ENCODE results near the gene CYFIP1.

Gene CYFIP1

GRCh38 chr15:22925875-22926274 is 54.3 kb downstream of the CYFIP1 start:
- H3K27me3 ChIP-seq (ENCODE audit: control insufficient read depth, insufficient read depth, low read length) = no peaks in the 10 kb centered on the region
- no peak overlapping the region for H3K4me3 ChIP-seq (ENCODE audit: low read length)
- no peaks in the 10 kb centered on the region for H3K4me1 ChIP-seq (ENCODE audit: control insufficient read depth, low read depth, low read length)
- H3K27ac ChIP-seq (ENCODE audit: low read length) = no peak overlapping the region
- peaks cover 2% of the 10 kb centered on the region for H3K36me3 ChIP-seq (ENCODE audit: control insufficient read depth, low read depth, low read length)
- no peaks in the 10 kb centered on the region for H3K9me3 ChIP-seq (ENCODE audit: control insufficient read depth, low read depth, low read length)
- H3K9ac ChIP-seq (ENCODE audit: low read length) = no peak overlapping the region

- H3K9ac ChIP-seq (ENCODE audit: low read length) = no peak overlapping the region
- H3K4me3 ChIP-seq (ENCODE audit: low read length) = no peak overlapping the region
- no peaks in the 10 kb centered on the region for H3K4me1 ChIP-seq (ENCODE audit: control insufficient read depth, low read depth, low read length)
- H3K27ac ChIP-seq (ENCODE audit: low read length) = no peak overlapping the region
- H3K9me3 ChIP-seq (ENCODE audit: control insufficient read depth, low read depth, low read length) = no peaks in the 10 kb centered on the region
- peaks cover 4% of the 10 kb centered on the region for H3K36me3 ChIP-seq (ENCODE audit: control insufficient read depth, low read depth, low read length)
- H3K27me3 ChIP-seq (ENCODE audit: control insufficient read depth, insufficient read depth, low read length) = no peaks in the 10 kb centered on the region
Measured at GRCh38 chr15:22922003-22922402, 58.2 kb downstream of the CYFIP1 start.

GRCh38 chr15:22919171-22919570 is 61.0 kb downstream of the CYFIP1 start:
- Histone ChIP-seq H3K9ac (ENCODE audit: low read length) (no peak overlapping the region), H3K4me3 (ENCODE audit: low read length) (no peak overlapping the region), H3K27me3 (ENCODE audit: control insufficient read depth, insufficient read depth, low read length) (no peaks in the 10 kb centered on the region), H3K4me1 (ENCODE audit: control insufficient read depth, low read depth, low read length) (no peaks in the 10 kb centered on the region), H3K9me3 (ENCODE audit: control insufficient read depth, low read depth, low read length) (no peaks in the 10 kb centered on the region), H3K27ac (ENCODE audit: low read length) (no peak overlapping the region), H3K36me3 (ENCODE audit: control insufficient read depth, low read depth, low read length) (peaks cover 4% of the 10 kb centered on the region)

GRCh38 chr15:22918596-22919140 is 61.5 kb downstream of the CYFIP1 start:
- Histone ChIP-seq H3K36me3 (ENCODE audit: control insufficient read depth, low read depth, low read length) (peaks cover 4% of the 10 kb centered on the region), H3K4me1 (ENCODE audit: control insufficient read depth, low read depth, low read length) (no peaks in the 10 kb centered on the region), H3K27me3 (ENCODE audit: control insufficient read depth, insufficient read depth, low read length) (no peaks in the 10 kb centered on the region), H3K4me3 (ENCODE audit: low read length) (no peak overlapping the region), H3K27ac (ENCODE audit: low read length) (no peak overlapping the region), H3K9me3 (ENCODE audit: control insufficient read depth, low read depth, low read length) (no peaks in the 10 kb centered on the region), H3K9ac (ENCODE audit: low read length) (no peak overlapping the region)

GRCh38 chr15:22918056-22918455 is 62.1 kb downstream of the CYFIP1 start:
- H3K36me3 ChIP-seq (ENCODE audit: control insufficient read depth, low read depth, low read length) = peaks cover 4% of the 10 kb centered on the region
- no peak overlapping the region for H3K9ac ChIP-seq (ENCODE audit: low read length)
- H3K27me3 ChIP-seq (ENCODE audit: control insufficient read depth, insufficient read depth, low read length) = no peaks in the 10 kb centered on the region
- H3K4me1 ChIP-seq (ENCODE audit: control insufficient read depth, low read depth, low read length) = no peaks in the 10 kb centered on the region
- no peak overlapping the region for H3K27ac ChIP-seq (ENCODE audit: low read length)
- H3K4me3 ChIP-seq (ENCODE audit: low read length) = no peak overlapping the region
- no peaks in the 10 kb centered on the region for H3K9me3 ChIP-seq (ENCODE audit: control insufficient read depth, low read depth, low read length)

- Histone ChIP-seq H3K36me3 (ENCODE audit: control insufficient read depth, low read depth, low read length) (peaks cover 5% of the 10 kb centered on the region), H3K4me3 (ENCODE audit: low read length) (no peak overlapping the region), H3K27ac (ENCODE audit: low read length) (no peak overlapping the region), H3K9ac (ENCODE audit: low read length) (no peak overlapping the region), H3K27me3 (ENCODE audit: control insufficient read depth, insufficient read depth, low read length) (no peaks in the 10 kb centered on the region), H3K9me3 (ENCODE audit: control insufficient read depth, low read depth, low read length) (no peaks in the 10 kb centered on the region), H3K4me1 (ENCODE audit: control insufficient read depth, low read depth, low read length) (no peaks in the 10 kb centered on the region)
Measured at GRCh38 chr15:22917556-22917955, 62.6 kb downstream of the CYFIP1 start.

- H3K36me3 ChIP-seq (ENCODE audit: control insufficient read depth, low read depth, low read length) = peaks cover 11% of the 10 kb centered on the region
- no peak overlapping the region for H3K4me3 ChIP-seq (ENCODE audit: low read length)
- H3K9me3 ChIP-seq (ENCODE audit: control insufficient read depth, low read depth, low read length) = no peaks in the 10 kb centered on the region
- no peaks in the 10 kb centered on the region for H3K4me1 ChIP-seq (ENCODE audit: control insufficient read depth, low read depth, low read length)
- H3K27me3 ChIP-seq (ENCODE audit: control insufficient read depth, insufficient read depth, low read length) = no peaks in the 10 kb centered on the region
- H3K9ac ChIP-seq (ENCODE audit: low read length) = no peak overlapping the region
- H3K27ac ChIP-seq (ENCODE audit: low read length) = no peak overlapping the region
Measured at GRCh38 chr15:22916606-22917350, 63.4 kb downstream of the CYFIP1 start.

- Histone ChIP-seq H3K9me3 (ENCODE audit: control insufficient read depth, low read depth, low read length) (no peaks in the 10 kb centered on the region), H3K4me1 (ENCODE audit: control insufficient read depth, low read depth, low read length) (no peaks in the 10 kb centered on the region), H3K27ac (ENCODE audit: low read length) (no peak overlapping the region), H3K4me3 (ENCODE audit: low read length) (no peak overlapping the region), H3K9ac (ENCODE audit: low read length) (no peak overlapping the region), H3K27me3 (ENCODE audit: control insufficient read depth, insufficient read depth, low read length) (no peaks in the 10 kb centered on the region), H3K36me3 (ENCODE audit: control insufficient read depth, low read depth, low read length) (peaks cover 11% of the 10 kb centered on the region)
Measured at GRCh38 chr15:22915866-22916515, 64.2 kb downstream of the CYFIP1 start.

- H3K4me3 ChIP-seq (ENCODE audit: low read length) = no peak overlapping the region
- no peaks in the 10 kb centered on the region for H3K9me3 ChIP-seq (ENCODE audit: control insufficient read depth, low read depth, low read length)
- H3K9ac ChIP-seq (ENCODE audit: low read length) = no peak overlapping the region
- no peaks in the 10 kb centered on the region for H3K4me1 ChIP-seq (ENCODE audit: control insufficient read depth, low read depth, low read length)
- H3K36me3 ChIP-seq (ENCODE audit: control insufficient read depth, low read depth, low read length) = peaks cover 21% of the 10 kb centered on the region
- no peak overlapping the region for H3K27ac ChIP-seq (ENCODE audit: low read length)
- H3K27me3 ChIP-seq (ENCODE audit: control insufficient read depth, insufficient read depth, low read length) = no peaks in the 10 kb centered on the region
Measured at GRCh38 chr15:22913646-22914380, 66.4 kb downstream of the CYFIP1 start.

GRCh38 chr15:22912256-22912655 is 67.9 kb downstream of the CYFIP1 start:
- Histone ChIP-seq H3K36me3 (ENCODE audit: control insufficient read depth, low read depth, low read length) (peaks cover 23% of the 10 kb centered on the region), H3K9ac (ENCODE audit: low read length) (no peak overlapping the region), H3K27ac (ENCODE audit: low read length) (no peak overlapping the region), H3K27me3 (ENCODE audit: control insufficient read depth, insufficient read depth, low read length) (no peaks in the 10 kb centered on the region), H3K9me3 (ENCODE audit: control insufficient read depth, low read depth, low read length) (no peaks in the 10 kb centered on the region), H3K4me1 (ENCODE audit: control insufficient read depth, low read depth, low read length) (no peaks in the 10 kb centered on the region), H3K4me3 (ENCODE audit: low read length) (no peak overlapping the region)

- no peaks in the 10 kb centered on the region for H3K4me1 ChIP-seq (ENCODE audit: control insufficient read depth, low read depth, low read length)
- peaks cover 23% of the 10 kb centered on the region for H3K36me3 ChIP-seq (ENCODE audit: control insufficient read depth, low read depth, low read length)
- H3K9ac ChIP-seq (ENCODE audit: low read length) = no peak overlapping the region
Measured at GRCh38 chr15:22911306-22911705, 68.9 kb downstream of the CYFIP1 start.

More at GRCh38 chr15:22911306-22911705, 68.9 kb downstream of the CYFIP1 start:
- no peaks in the 10 kb centered on the region for H3K9me3 ChIP-seq (ENCODE audit: control insufficient read depth, low read depth, low read length)
- H3K27me3 ChIP-seq (ENCODE audit: control insufficient read depth, insufficient read depth, low read length) = no peaks in the 10 kb centered on the region
- H3K4me3 ChIP-seq (ENCODE audit: low read length) = no peak overlapping the region
- no peak overlapping the region for H3K27ac ChIP-seq (ENCODE audit: low read length)

Measured in iPS-18a (cell line).